DOHH2 (cell line): Measurements from ENCODE around the gene CNOT3.

Experiments used
- EZH2phosphoT487 ChIP-seq: fragments of 200-600 bp; sonication (generic); IDR thresholded peaks from 2 replicates; pipeline ENCODE4 v1.6.1; 2017; ENCODE audit warnings: borderline replicate concordance, mild to moderate bottlenecking, antibody characterized with exemption, low read length, moderate library complexity, mixed read lengths
- TF ChIP-seq, protein P1 (sequence below): fragments of 200-600 bp; sonication (generic); IDR thresholded peaks from one replicate; pipeline ENCODE4 v1.5.1; 2014; ENCODE audit warnings: antibody characterized with exemption, mild to moderate bottlenecking, low read depth, low read length; ENCODE audit not compliant: poor library complexity, severe bottlenecking

DNA sequence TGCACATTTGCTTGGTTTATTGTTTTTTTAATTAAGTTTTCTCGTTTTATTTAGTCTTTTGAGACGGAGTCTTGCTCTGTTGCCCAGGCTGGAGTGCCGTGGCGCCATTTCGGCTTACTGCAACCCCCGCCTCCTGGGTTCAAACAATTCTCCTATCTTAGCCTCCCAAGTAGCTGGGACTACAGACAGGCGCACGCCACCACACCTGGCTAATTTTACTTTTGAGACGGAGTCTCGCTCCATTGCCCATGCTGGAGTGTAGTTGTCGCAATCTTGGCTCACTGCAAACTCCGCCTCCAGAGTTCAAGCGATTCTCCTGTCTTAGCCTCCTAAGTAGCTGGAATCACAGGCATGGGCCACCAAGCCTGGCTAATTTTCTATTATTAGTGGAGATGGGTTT, 64.4 kb downstream of the CNOT3 start:
- TF ChIP-seq, protein P1, sequence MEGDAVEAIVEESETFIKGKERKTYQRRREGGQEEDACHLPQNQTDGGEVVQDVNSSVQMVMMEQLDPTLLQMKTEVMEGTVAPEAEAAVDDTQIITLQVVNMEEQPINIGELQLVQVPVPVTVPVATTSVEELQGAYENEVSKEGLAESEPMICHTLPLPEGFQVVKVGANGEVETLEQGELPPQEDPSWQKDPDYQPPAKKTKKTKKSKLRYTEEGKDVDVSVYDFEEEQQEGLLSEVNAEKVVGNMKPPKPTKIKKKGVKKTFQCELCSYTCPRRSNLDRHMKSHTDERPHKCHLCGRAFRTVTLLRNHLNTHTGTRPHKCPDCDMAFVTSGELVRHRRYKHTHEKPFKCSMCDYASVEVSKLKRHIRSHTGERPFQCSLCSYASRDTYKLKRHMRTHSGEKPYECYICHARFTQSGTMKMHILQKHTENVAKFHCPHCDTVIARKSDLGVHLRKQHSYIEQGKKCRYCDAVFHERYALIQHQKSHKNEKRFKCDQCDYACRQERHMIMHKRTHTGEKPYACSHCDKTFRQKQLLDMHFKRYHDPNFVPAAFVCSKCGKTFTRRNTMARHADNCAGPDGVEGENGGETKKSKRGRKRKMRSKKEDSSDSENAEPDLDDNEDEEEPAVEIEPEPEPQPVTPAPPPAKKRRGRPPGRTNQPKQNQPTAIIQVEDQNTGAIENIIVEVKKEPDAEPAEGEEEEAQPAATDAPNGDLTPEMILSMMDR = no peak
- TF ChIP-seq EZH2phosphoT487 = no peak
